OCI-LY1 (cell line): ENCODE measurements around the gene RAB30.

Experiments
- H2AFZ ChIP-seq: fragments of 200-600 bp; sonication (generic), shearing (Covaris generic); 2 replicates; pipeline ENCODE4 v1.6.0; 2014; ENCODE audit warnings: antibody characterized with exemption, mild to moderate bottlenecking, low read length
- H3F3A ChIP-seq: fragments of 200-600 bp; sonication (generic), shearing (Covaris generic); 2 replicates; pipeline ENCODE4 v1.6.0; 2014; ENCODE audit warnings: mild to moderate bottlenecking, antibody characterized with exemption, low read length, moderate library complexity; ENCODE audit not compliant: insufficient read depth
- H3K27ac ChIP-seq: fragments of 200-600 bp; sonication (generic); 2 replicates; pipeline ENCODE4 v1.5.1; 2014; ENCODE audit warnings: low read length, mixed run types, mild to moderate bottlenecking, low read depth; ENCODE audit not compliant: poor library complexity, severe bottlenecking
- H3K27me3 ChIP-seq: fragments of 200-600 bp; sonication (generic); 2 replicates; pipeline ENCODE4 v1.6.0; 2014; ENCODE audit warnings: antibody characterized with exemption, mild to moderate bottlenecking, low read length, moderate library complexity; ENCODE audit not compliant: insufficient read depth
- H3K36me3 ChIP-seq: fragments of 200-600 bp; sonication (generic); 2 replicates; pipeline ENCODE4 v1.6.1; 2014; ENCODE audit warnings: mild to moderate bottlenecking, antibody characterized with exemption, low read length, moderate library complexity, mixed read lengths; ENCODE audit not compliant: insufficient read depth
- H3K4me1 ChIP-seq: fragments of 200-600 bp; sonication (generic); 2 replicates; pipeline ENCODE4 v1.5.1; 2014; ENCODE audit warnings: mild to moderate bottlenecking, low read length, moderate library complexity; ENCODE audit not compliant: insufficient read depth, severe bottlenecking
- H3K4me2 ChIP-seq: fragments of 200-600 bp; sonication (generic), shearing (Covaris generic); 2 replicates; pipeline ENCODE4 v1.6.1; 2014; ENCODE audit warnings: low read length
- H3K4me3 ChIP-seq: fragments of 200-600 bp; sonication (generic); 2 replicates; pipeline ENCODE4 v1.5.1; 2014; ENCODE audit warnings: low read length, low read depth, mild to moderate bottlenecking, mixed read lengths; ENCODE audit not compliant: poor library complexity, severe bottlenecking
- H3K79me2 ChIP-seq: fragments of 200-600 bp; shearing (Covaris generic); 2 replicates; pipeline ENCODE4 v1.6.1; 2016; ENCODE audit warnings: mixed run types, low read length, mixed read lengths; ENCODE audit not compliant: insufficient read depth
- H3K9ac ChIP-seq: fragments of 200-600 bp; sonication (generic), shearing (Covaris generic); 2 replicates; pipeline ENCODE4 v1.6.1; 2014; ENCODE audit warnings: mild to moderate bottlenecking, low read length, mixed read lengths
- H3K9me2 ChIP-seq: fragments of 200-600 bp; sonication (generic), shearing (Covaris generic); 2 replicates; pipeline ENCODE4 v1.6.1; 2014; ENCODE audit warnings: low read depth, mild to moderate bottlenecking, low read length, mixed read lengths
- H3K9me3 ChIP-seq: fragments of 200-600 bp; shearing (Covaris generic); 2 replicates; pipeline ENCODE4 v1.6.1; 2014; ENCODE audit warnings: low read length, mixed read lengths
- H4K20me1 ChIP-seq: fragments of 200-600 bp; sonication (generic), shearing (Covaris generic); 2 replicates; pipeline ENCODE4 v1.6.0; 2016; ENCODE audit warnings: mild to moderate bottlenecking, low read length; ENCODE audit not compliant: insufficient read depth
- EZH2 ChIP-seq: fragments of 200-600 bp; sonication (generic), shearing (Covaris generic); IDR thresholded peaks from 2 replicates; pipeline ENCODE4 v1.8.0; 2017; ENCODE audit warnings: borderline replicate concordance, mixed run types, mild to moderate bottlenecking, antibody characterized with exemption, low read length, moderate library complexity, mixed read lengths
- TF ChIP-seq, protein P1 (sequence below): fragments of 200-600 bp; sonication (generic), shearing (Covaris generic); IDR thresholded peaks from 2 replicates; pipeline ENCODE4 v1.5.1; 2017; ENCODE audit warnings: mild to moderate bottlenecking, antibody characterized with exemption, low read length, moderate library complexity, mixed read lengths

The RAB30 gene

DNA sequence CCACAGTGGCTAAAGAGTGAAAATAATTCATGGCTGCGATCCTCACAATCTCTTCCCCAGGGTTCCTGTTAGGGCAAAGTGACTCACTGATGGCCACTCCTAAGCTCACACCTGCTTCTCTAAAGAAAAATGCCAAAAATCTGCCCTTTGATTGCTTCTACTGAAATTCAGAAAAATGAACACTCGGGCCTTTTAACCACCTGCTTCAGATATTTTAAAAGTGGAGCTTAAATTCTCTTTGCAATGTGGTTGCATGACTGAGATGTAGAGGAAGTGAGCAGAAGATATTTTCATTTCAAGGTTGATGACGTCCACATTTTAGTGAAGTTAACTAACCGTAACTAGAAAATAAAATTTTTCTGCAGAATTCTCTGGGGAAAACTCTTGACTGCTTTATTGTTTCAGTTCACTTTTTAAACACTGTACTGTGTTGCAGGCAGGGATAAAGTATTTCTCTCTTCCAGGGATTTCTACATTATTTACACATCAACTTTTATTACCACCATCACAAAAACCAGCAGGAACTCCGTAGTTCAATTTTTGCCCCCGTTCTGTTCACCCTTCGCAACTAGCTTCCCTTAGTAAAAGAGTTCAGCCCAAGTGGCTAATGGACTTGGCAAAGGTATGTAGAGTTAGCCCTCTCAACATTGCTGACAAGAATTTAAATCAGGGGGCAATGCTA lies 8.5 kb downstream of the RAB30 start:
- H3K4me1 ChIP-seq = peaks cover 91% of the 10 kb centered on the region
- peak overlapping the region; percentile 57 for H3K9ac ChIP-seq
- H3K4me2 ChIP-seq = peak overlapping the region; percentile 68
- peaks cover 78% of the 10 kb centered on the region for H3K79me2 ChIP-seq
- peak overlapping the region; percentile 99 for H3K27ac ChIP-seq
- H4K20me1 ChIP-seq = no peaks in the 10 kb centered on the region
- H3K27me3 ChIP-seq = no peaks in the 10 kb centered on the region
- TF ChIP-seq, protein P1, sequence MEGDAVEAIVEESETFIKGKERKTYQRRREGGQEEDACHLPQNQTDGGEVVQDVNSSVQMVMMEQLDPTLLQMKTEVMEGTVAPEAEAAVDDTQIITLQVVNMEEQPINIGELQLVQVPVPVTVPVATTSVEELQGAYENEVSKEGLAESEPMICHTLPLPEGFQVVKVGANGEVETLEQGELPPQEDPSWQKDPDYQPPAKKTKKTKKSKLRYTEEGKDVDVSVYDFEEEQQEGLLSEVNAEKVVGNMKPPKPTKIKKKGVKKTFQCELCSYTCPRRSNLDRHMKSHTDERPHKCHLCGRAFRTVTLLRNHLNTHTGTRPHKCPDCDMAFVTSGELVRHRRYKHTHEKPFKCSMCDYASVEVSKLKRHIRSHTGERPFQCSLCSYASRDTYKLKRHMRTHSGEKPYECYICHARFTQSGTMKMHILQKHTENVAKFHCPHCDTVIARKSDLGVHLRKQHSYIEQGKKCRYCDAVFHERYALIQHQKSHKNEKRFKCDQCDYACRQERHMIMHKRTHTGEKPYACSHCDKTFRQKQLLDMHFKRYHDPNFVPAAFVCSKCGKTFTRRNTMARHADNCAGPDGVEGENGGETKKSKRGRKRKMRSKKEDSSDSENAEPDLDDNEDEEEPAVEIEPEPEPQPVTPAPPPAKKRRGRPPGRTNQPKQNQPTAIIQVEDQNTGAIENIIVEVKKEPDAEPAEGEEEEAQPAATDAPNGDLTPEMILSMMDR = no peak
- no peak for TF ChIP-seq EZH2
- H3K4me3 ChIP-seq = peak overlapping the region; percentile 45
- peaks cover 11% of the 10 kb centered on the region; the same call in 1 of the 2 replicates for H3K9me3 ChIP-seq
- peaks cover 15% of the 10 kb centered on the region for H3F3A ChIP-seq
- no peaks in the 10 kb centered on the region for H3K9me2 ChIP-seq
- peaks cover 52% of the 10 kb centered on the region for H3K36me3 ChIP-seq
- no peak overlapping the region for H2AFZ ChIP-seq

DNA sequence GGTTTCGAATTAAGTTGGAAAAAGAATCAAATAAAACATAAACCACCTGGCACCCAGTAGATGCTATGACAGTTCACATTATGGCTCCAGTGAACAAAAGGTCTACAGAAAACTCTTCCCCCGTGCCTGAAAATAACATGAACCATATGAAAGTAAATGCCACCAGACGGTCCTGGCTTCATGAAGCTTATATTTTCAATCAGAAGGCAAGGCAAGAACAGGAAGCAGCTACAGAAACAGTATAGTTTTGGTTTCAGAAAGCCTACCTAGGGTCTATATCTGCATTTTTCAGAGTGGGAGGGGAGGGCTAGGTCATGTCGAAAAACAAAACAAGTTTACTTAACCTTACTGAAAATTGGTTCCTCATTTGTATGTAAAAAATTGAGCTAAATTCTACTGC lies 9.8 kb downstream of the RAB30 start:
- peak overlapping the region; percentile 99 for H3K27ac ChIP-seq
- H3K36me3 ChIP-seq = peaks cover 52% of the 10 kb centered on the region
- H3K9me2 ChIP-seq = no peaks in the 10 kb centered on the region
- peak overlapping the region; percentile 57 for H3K9ac ChIP-seq
- H3K4me2 ChIP-seq = peak overlapping the region; percentile 68
- peaks cover 92% of the 10 kb centered on the region for H3K4me1 ChIP-seq
- no peak for TF ChIP-seq EZH2
- TF ChIP-seq, protein P1 = no peak
- no peak overlapping the region for H2AFZ ChIP-seq
- H3K27me3 ChIP-seq = no peaks in the 10 kb centered on the region
- H4K20me1 ChIP-seq = no peaks in the 10 kb centered on the region
- H3F3A ChIP-seq = peaks cover 15% of the 10 kb centered on the region
- peaks cover 11% of the 10 kb centered on the region; the same call in 1 of the 2 replicates for H3K9me3 ChIP-seq
- H3K79me2 ChIP-seq = peaks cover 78% of the 10 kb centered on the region
- peak overlapping the region; percentile 45 for H3K4me3 ChIP-seq

DNA sequence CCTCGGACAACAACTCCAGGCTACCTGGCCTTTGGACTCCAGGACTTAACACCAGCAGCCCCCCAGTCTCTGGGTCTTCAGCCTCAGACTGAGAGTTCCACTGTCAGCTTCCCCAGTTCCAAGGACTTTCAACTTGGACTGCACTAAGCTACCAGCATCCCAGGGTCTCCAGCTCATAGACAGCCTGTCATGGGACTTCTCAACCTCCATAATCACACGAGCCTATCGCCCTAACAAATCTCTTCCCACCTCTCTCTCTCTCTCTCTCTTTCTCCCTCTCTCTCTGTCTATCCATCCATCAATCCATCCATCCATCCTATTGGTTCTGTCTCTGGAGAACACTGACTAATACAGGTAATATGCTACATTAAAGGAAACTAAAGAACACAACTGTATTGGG lies 10.7 kb downstream of the RAB30 start:
- peaks cover 16% of the 10 kb centered on the region; the same call in 1 of the 2 replicates for H3K9me3 ChIP-seq
- no peak overlapping the region for H3K4me2 ChIP-seq
- H3K27me3 ChIP-seq = no peaks in the 10 kb centered on the region
- peaks cover 15% of the 10 kb centered on the region for H3F3A ChIP-seq
- H3K9ac ChIP-seq = no peak overlapping the region
- H3K36me3 ChIP-seq = peaks cover 58% of the 10 kb centered on the region
- no peak overlapping the region for H2AFZ ChIP-seq
- no peak overlapping the region for H3K4me3 ChIP-seq
- TF ChIP-seq, protein P1 = no peak
- no peak for TF ChIP-seq EZH2
- H4K20me1 ChIP-seq = no peaks in the 10 kb centered on the region
- H3K9me2 ChIP-seq = no peaks in the 10 kb centered on the region
- peaks cover 78% of the 10 kb centered on the region for H3K79me2 ChIP-seq
- H3K27ac ChIP-seq = peak overlapping the region; percentile 99
- H3K4me1 ChIP-seq = peaks cover 92% of the 10 kb centered on the region
